ENCODE measurements around the gene MARK1. TPM values are rescaled to one million over a fixed set of nuclear protein-coding genes. Genes with fewer than 3 reads are reported as not detected.

MARK1 gene
- polyA plus RNA-seq, 1 of the 3 experiments (the other 2 are of a cell fraction): 3.1 TPM

DNA sequence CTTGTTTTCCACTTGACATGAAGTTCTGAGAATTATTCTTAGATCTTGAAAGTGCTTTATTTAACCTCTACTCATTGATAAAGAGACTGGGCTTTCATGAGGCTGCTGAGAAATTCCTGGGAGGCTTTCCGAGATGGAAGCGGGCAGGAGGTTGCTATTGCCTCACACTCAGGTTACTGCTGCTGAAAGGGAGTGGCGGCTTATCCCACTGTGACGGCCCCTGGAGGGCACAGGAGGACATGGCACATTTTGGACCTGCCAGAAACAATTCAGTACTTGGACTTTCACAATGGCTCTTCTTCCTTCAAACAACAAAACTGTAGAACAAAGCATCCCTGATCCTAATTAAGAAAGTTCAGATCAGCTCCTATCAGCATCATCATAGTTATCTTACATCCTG is 16.2 kb upstream of the MARK1 start:
- Histone ChIP-seq H2AFZ (ENCODE audit: low read depth) (no peak overlapping the region), H3K9ac (no peak overlapping the region), H3K27ac (ENCODE audit: low read depth in 2 of 2, low read length in 1 of 2) (no peak overlapping the region), H3K79me2 (ENCODE audit: insufficient read depth) (no peaks in the 10 kb centered on the region), H3K36me3 (replicated peaks in 1 of 2; ENCODE audit: control insufficient read depth in 1 of 2, insufficient read depth in 2 of 2, low read length in 1 of 2) (no peaks in the 10 kb centered on the region), H4K20me1 (ENCODE audit: insufficient read depth) (no peaks in the 10 kb centered on the region), H3F3A (replicated peaks; ENCODE audit: insufficient read depth) (no peaks in the 10 kb centered on the region), H3K4me1 (ENCODE audit: control insufficient read depth in 1 of 2, insufficient read depth in 2 of 2, low read depth in 1 of 2, low read length in 1 of 2) (no peaks in the 10 kb centered on the region), H3K9me3 (no peaks in the 10 kb centered on the region), H3K27me3 (ENCODE audit: insufficient read depth) (no peaks in the 10 kb centered on the region), H3K4me3 (ENCODE audit: low read depth in 2 of 2, low read length in 1 of 2) (no peak overlapping the region), H3K4me2 (no peak overlapping the region), H3K9me2 (no peaks in the 10 kb centered on the region)
- 100% methylated on average over 4 of the region's 4 CpGs for WGBS (ENCODE audit: low lambda C conversion rate)
- DNase-seq: no peak
- TF ChIP-seq PBX3 (IDR thresholded peaks at IDR 0.05) (no peak), GATA2 (CRISPR knock-in tag; IDR thresholded peaks at IDR 0.05) (no peak), CTCF (IDR thresholded peaks at IDR 0.05) (no peak), FOSL2 (IDR thresholded peaks at IDR 0.05; ENCODE audit: borderline replicate concordance, low read depth) (no peak), CHD2 (IDR thresholded peaks at IDR 0.05; ENCODE audit: low read length, partially characterized antibody) (no peak)
- ChIA-PET POLR2A (no interaction called here), CTCF (interaction anchor here (0.6 to 1.7 kb wide), 2 partner anchors 10 to 16 kb away, joined by 3 to 4 read pairs; no protein-coding TSS in a partner anchor)

DNA sequence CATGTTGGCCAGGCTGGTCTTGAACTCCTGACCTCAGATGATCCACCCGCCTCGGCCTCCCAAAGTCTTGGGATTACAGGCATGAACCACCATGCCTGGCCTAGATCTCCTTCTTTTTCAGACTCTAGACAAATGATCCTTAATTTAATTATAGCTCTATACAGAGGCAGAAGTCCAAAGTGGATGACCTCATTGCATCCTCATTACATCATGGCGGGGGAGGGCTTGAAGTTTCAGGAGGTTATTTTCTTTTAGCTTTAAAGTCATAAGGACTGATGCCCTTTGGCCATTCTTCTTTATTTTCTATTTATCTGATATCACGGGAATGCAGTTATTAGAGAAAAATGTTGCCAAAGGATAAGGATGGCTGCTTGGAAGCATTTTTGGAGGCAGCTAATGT is 14.1 kb upstream of the MARK1 start:
- no peak overlapping the region for H3K9ac ChIP-seq
- no peaks in the 10 kb centered on the region for H3K4me1 ChIP-seq (ENCODE audit: control insufficient read depth in 1 of 2, insufficient read depth in 2 of 2, low read depth in 1 of 2, low read length in 1 of 2)
- H2AFZ ChIP-seq (ENCODE audit: low read depth): no peak overlapping the region
- no peaks in the 10 kb centered on the region for H3K9me2 ChIP-seq
- H3K4me2 ChIP-seq: no peak overlapping the region
- no peaks in the 10 kb centered on the region for H3K27me3 ChIP-seq (ENCODE audit: insufficient read depth)
- H3K36me3 ChIP-seq (replicated peaks in 1 of 2; ENCODE audit: control insufficient read depth in 1 of 2, insufficient read depth in 2 of 2, low read length in 1 of 2): no peaks in the 10 kb centered on the region
- no peak for DNase-seq
- no peak overlapping the region for H3K27ac ChIP-seq (ENCODE audit: low read depth in 2 of 2, low read length in 1 of 2)
- H3K79me2 ChIP-seq (ENCODE audit: insufficient read depth): no peaks in the 10 kb centered on the region
- H3F3A ChIP-seq (replicated peaks; ENCODE audit: insufficient read depth): no peaks in the 10 kb centered on the region
- H3K9me3 ChIP-seq: no peaks in the 10 kb centered on the region
- WGBS (ENCODE audit: low lambda C conversion rate): 70% methylated on average over 4 of the region's 4 CpGs
- TF ChIP-seq JUND (IDR thresholded peaks at IDR 0.05) (no peak), CHD2 (IDR thresholded peaks at IDR 0.05; ENCODE audit: low read length, partially characterized antibody) (no peak), GATA2 (CRISPR knock-in tag; IDR thresholded peaks at IDR 0.05) (no peak), FOSL2 (IDR thresholded peaks at IDR 0.05; ENCODE audit: borderline replicate concordance, low read depth) (no peak), SIN3A (IDR thresholded peaks at IDR 0.05; ENCODE audit: borderline replicate concordance, low read depth, low read length) (no peak), EZH2phosphoT487 (IDR thresholded peaks at IDR 0.05; ENCODE audit: borderline replicate concordance, low read depth) (no peak)
- CTCF ChIA-PET: interaction anchor here (0.7 to 1.7 kb wide), 3 partner anchors 8 to 218 kb away, joined by 3 to 5 read pairs (median 4); no protein-coding TSS in a partner anchor
- H3K4me3 ChIP-seq (ENCODE audit: low read depth in 2 of 2, low read length in 1 of 2): no peak overlapping the region
- POLR2A ChIA-PET: no interaction called here
- no peaks in the 10 kb centered on the region for H4K20me1 ChIP-seq (ENCODE audit: insufficient read depth)

Data from SK-N-SH (cell line).